Activated CD8-positive, alpha-beta memory T cell treated with anti-CD3 and anti-CD28 coated beads for 1 hour (primary cell): ENCODE data around the gene C1orf105.
"Not testable (repeated sequence)": the region's sequence is repeated elsewhere in the genome, so short reads cannot be mapped to it uniquely, and the experiment has no call there.

Experiments used
- DNase-seq, 2 donors: peaks; one replicate each; pipeline ENCODE4 v3.0.0-alpha.2; 2020; ENCODE audit warnings: low read depth in 1 of 2; ENCODE audit errors: extremely low read depth in 1 of 2

Gene C1orf105

DNA sequence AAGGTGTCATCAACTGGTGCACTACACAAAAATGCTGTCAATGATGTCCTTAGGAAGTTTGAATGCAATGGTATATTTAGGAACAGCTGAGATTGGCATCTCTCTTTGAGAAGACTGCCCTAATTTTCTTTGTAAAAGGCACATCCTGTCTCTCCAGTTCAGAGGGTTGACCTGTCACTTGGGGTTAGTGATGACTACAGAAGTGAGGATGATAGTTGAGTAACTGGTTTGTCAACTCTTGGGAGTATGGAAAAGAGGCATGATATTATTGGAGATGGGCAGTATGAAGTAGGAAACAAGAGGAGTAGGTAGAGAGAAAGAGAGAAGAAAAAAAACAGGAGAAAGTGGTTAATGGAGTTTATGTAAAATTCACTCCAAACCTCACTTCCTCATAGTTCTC lies 63.8 kb downstream of the C1orf105 start:
- DNase-seq, result no peak

GRCh38 chr1:172485626-172486025 lies 65.1 kb downstream of the C1orf105 start:
- DNase-seq, result no peak

GRCh38 chr1:172486805-172487454 lies 66.4 kb downstream of the C1orf105 start:
- no peak for DNase-seq

GRCh38 chr1:172487550-172487949 lies 67.1 kb downstream of the C1orf105 start:
- DNase-seq, result no peak

DNA sequence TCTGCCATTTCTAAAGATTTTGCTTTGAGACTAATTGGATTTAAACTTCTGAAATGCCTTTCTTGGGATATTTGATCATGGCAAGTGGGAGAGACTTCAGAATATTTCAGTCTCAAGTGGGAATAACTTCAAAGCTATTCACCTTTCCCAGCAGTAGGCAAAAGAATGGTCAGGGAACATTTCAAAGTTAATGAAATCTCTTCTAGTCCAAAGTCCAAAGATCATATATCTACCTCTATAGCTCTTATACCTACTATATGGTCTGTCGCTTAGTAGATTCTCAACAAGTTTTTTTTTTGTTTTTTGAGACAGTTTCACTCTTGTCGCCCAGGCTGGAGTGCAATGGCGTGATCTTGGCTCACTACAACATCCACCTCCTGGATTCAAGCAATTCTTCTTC lies 67.9 kb downstream of the C1orf105 start:
- DNase-seq, result no peak

GRCh38 chr1:172489847-172490246 lies 69.4 kb downstream of the C1orf105 start:
- no peak for DNase-seq

GRCh38 chr1:172492421-172492820 lies 71.9 kb downstream of the C1orf105 start:
- DNase-seq, result no peak

DNA sequence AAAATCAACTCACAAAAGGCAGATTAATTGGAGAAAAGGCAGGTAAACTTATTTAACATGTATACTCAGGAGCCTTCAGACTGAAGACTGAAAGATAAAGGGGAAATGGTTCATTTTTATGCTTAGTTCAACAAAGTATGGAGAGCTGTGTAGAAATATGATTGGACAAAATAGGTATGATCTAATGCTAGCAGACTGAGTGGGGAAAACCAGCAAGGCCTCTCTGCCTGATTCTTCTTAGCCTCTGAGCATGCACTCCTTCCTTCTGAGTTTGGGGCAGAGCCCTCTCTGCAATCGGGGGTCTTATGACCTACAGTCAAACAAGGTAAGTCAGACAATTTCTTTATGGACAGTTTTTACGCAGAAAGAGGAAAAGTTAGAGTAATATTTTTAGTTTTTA lies 73.7 kb downstream of the C1orf105 start:
- no peak for DNase-seq

DNA sequence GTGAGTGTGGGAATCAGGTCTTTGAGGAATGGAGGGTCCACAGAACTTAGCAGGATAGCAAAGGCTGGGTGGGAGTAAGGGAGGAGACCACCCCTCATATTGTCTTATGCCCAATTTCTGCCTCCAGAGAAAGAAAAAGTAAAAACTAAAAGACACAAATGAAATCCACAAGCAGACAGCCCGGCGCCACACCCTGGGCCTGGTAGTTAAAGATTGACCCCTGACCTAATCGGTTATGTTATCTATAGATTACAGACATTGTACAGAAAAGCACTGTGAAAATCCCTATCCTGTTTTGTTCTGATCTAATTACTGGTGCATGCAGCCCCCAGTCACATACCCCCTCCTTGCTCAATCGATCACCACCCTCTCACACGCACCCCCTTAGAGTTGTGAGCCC lies 75.6 kb downstream of the C1orf105 start:
- not testable (repeated sequence) for DNase-seq

DNA sequence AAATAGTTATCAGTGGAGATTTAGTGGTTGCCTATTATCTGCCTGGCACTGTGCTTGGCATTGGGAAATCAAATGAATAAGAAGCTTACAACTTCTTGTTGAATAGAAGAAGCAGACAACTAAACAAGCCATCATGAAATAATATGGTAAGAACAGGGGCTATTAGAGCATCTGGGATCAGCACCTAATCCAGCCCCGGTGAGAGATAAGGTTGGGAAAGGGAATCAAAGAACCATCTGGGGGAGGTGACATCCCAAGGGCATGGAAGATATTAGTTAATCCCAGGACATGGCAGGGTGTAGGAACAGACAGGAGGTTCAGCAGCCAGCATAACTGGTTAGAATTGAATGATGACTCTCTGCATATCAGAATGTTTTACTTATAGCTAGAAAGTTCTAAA lies 76.2 kb downstream of the C1orf105 start:
- DNase-seq, result no peak

DNA sequence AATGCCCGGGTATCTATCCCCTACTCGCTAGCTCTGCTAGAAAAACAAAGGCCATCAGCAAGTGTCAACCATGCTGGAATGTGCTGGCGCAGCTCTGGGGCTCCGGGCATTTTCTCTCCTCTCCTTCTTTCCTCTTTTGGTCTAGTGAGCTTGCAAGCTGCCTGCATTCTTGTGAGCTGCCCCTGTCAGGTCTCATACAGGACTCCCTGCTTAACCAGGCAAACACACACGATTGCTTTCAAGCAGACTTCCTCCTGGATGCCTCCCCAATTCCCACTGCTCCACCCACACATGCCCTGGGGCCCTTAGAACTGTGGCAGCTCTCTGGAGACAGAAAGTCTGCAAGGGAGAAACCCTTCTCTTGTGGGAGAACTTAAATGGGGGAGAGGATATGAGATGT lies 76.7 kb downstream of the C1orf105 start:
- DNase-seq, result no peak

GRCh38 chr1:172498857-172499256 lies 78.4 kb downstream of the C1orf105 start:
- DNase-seq, result no peak

DNA sequence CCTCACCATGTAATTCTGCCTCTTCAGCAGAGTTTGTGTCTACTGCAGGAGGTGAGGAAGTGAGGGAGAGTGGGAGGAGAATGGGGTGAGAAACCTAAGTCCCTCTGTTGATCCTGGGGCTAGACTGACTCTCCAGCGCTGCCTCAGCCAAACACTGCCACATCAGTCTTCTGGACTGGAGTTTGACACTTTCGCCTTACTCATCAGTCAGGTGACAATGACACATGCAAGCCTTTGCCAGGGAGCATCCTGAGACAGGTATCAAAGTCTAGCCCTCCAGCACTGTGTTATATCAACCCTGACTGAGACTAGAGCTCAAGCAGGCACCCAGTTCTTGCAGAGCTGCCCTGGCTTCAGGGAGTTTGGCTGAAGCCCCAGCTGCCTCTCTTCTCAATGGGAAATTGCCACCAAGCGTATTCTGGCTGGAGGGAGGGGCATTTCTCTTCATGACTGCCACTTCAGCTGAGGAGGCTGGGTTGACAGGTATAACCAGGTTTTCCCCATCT lies 79.2 kb downstream of the C1orf105 start:
- no peak for DNase-seq

- no peak for DNase-seq
Measured at GRCh38 chr1:172500207-172500606, 79.7 kb downstream of the C1orf105 start.

GRCh38 chr1:172507741-172508140 lies 87.3 kb downstream of the C1orf105 start:
- DNase-seq, result no peak

- no peak for DNase-seq
Measured at GRCh38 chr1:172510479-172510878, 90.0 kb downstream of the C1orf105 start.

DNA sequence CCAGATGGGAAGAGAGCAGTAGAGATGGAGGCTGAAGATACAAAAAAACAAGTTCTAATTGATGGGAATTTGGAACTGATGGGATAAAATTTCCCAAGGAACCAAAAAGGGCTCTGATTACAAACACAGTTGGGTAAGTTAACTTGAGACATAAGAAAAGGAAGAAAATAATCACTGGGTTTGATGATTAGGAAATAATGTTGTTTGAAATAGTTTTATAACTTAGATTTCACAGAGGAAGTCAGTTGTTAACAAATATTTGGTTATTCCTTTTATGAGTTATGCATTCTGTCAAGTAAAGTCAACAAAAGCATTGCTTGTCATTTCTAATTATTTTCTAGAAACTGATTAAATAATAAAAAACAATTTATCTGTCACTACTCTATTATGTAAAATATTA lies 92.1 kb downstream of the C1orf105 start:
- DNase-seq, result no peak

DNA sequence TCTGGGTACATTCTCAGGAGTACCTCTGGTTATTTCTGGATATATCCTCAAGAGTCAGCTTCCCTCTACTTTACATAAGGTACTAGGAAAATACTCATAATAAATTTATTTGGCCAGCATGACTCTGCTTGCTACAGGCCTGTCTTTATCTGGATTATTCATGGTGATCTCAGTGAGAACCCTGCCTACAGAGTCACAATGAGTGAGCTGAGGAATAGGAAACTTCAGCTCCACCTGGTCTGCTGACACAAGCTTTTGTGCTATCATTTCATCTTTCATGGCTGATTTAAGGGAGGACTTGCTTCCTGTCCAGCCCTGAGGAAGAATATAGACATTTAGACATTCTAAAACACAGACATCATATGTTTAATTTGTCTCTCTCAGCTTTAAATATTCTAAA lies 93.0 kb downstream of the C1orf105 start:
- no peak for DNase-seq

DNA sequence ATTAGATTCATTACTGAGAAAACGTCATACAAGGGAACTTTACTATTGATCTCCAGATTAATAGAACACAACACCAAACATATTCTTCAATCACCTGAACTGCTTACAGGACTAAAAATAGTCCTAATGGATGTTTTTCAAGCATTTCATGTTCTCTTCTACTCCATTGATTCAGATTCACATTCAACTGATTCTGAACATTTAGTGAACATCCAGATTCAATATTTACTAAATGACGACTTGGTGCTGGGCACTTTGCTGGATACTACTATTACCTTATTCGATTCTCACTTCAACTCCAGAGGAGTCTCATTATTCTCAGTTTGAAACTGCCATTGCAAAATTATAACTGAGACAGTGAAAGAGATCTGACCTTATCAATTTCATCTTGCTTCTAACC lies 93.6 kb downstream of the C1orf105 start:
- DNase-seq, result no peak

DNA sequence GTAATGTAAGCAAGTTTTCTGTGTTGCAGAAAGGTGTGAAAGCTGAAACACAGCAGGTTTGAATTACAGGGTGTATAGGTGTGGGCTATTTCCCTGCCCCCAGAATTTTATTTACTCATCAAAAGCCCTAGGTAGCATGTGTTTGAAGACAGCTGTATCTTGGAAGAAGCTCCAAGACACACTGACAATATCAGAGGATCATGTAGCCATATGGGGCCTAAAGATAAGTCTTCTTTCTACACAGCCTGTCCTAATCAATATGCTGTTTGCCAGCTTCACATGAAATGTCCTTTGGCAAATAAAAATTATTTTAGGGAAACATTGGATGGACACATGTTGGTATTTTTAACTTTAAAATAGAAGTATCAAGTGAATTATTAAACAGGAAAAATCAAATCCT lies 95.0 kb downstream of the C1orf105 start:
- DNase-seq, result no peak

DNA sequence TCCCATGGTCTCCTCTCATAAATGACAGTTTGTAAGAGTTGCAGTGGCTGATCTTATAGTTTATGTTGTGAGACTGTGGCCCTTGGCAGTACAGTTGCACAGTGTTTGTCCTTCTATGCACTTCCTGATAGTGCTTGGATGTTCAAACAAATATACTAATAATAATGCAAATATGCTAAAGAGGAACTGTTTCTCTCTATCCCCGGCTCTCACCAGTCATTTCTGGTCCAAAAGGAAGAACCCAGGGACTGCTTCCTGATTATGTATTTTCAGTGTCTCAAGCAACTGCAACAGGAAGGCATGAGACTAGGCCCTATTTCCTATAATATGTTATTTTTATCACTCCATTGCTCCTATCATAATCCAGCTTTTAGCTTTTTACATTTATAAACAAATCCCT lies 95.4 kb downstream of the C1orf105 start:
- DNase-seq, result no peak

- no peak for DNase-seq
Measured at GRCh38 chr1:172517081-172517480, 96.6 kb downstream of the C1orf105 start.

DNA sequence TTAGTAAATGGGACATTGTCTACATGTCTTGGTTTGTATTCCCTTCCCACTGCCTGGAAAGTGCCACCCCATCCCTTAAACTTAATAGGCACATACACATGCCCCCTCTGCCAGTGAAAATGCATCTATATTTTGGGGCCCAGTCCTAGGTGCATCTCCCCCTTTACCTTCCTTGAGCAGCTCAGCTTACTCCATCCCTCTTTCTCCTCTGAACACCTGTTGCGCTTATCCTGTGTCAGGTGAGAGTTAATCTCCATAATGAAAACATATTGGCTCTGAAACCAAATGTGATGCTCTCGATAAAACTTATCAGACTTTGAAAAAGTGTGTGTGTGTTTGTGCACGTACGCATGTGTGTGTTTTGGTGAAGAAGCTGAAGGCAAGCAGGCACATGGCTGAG lies 97.1 kb downstream of the C1orf105 start:
- DNase-seq, result no peak
